SJCRH30 (cell line): Measurements from ENCODE around the gene MT4. TPM values are rescaled to one million over a fixed set of nuclear protein-coding genes. Genes with fewer than 3 reads are reported as not detected.

ENCODE experiments used
- DNase-seq, 2 experiments: peaks; one replicate each; pipeline ENCODE4 v3.0.0-alpha.2; 2015 to 2020
- H3K27ac ChIP-seq: fragments of 250-450 bp; sonication (Bioruptor Pico); 2 replicates; pipeline ENCODE4 v1.5.1; 2020; ENCODE audit warnings: mild to moderate bottlenecking, moderate library complexity
- H3K27me3 ChIP-seq: fragments of 250-450 bp; sonication (Bioruptor Pico); 2 replicates; pipeline ENCODE4 v1.5.1; 2020; ENCODE audit warnings: mild to moderate bottlenecking, moderate library complexity
- H3K36me3 ChIP-seq: fragments of 250-450 bp; sonication (Bioruptor Pico); 2 replicates; pipeline ENCODE4 v1.5.1; 2020; ENCODE audit warnings: mild to moderate bottlenecking, moderate library complexity
- H3K4me1 ChIP-seq: fragments of 250-450 bp; sonication (Bioruptor Pico); 2 replicates; pipeline ENCODE4 v1.5.1; 2020; ENCODE audit warnings: mild to moderate bottlenecking, moderate library complexity
- H3K4me3 ChIP-seq: fragments of 250-450 bp; sonication (Bioruptor Pico); 2 replicates; pipeline ENCODE4 v1.5.1; 2020; ENCODE audit warnings: mild to moderate bottlenecking, moderate library complexity
- H3K9me3 ChIP-seq: fragments of 250-450 bp; sonication (Bioruptor Pico); replicated peaks from 2 replicates; pipeline ENCODE4 v1.5.1; 2020; ENCODE audit warnings: mild to moderate bottlenecking, moderate library complexity
- total RNA-seq: library from RNA; depleted of rRNA; stranded (reverse); fragments of >200 nt; shearing (Covaris generic); gene quantifications from 2 replicates; pipeline ENCODE4 v1.2.3, GENCODE V29; 2014; rRNA removed

Gene MT4
- total RNA-seq, 1 experiment from 2014 or later = not detected

- peaks cover under 1% of the 10 kb centered on the region for H3K4me1 ChIP-seq
Observed at GRCh38 chr16:56616608-56617211, 51.8 kb downstream of the MT4 start.

GRCh38 chr16:56617212-56618085 lies 52.6 kb downstream of the MT4 start:
- H3K4me1 ChIP-seq = no peaks in the 10 kb centered on the region
- peaks cover 15% of the 10 kb centered on the region for H3K27me3 ChIP-seq
- H3K9me3 ChIP-seq = no peaks in the 10 kb centered on the region
- no peaks in the 10 kb centered on the region for H3K36me3 ChIP-seq
- no peak overlapping the region for H3K27ac ChIP-seq
- H3K4me3 ChIP-seq = no peak overlapping the region
- no peak for DNase-seq

More at GRCh38 chr16:56616608-56617211, 51.8 kb downstream of the MT4 start:
- peaks cover 15% of the 10 kb centered on the region for H3K27me3 ChIP-seq
- H3K27ac ChIP-seq = no peak overlapping the region
- H3K4me3 ChIP-seq = no peak overlapping the region
- no peaks in the 10 kb centered on the region for H3K36me3 ChIP-seq
- no peaks in the 10 kb centered on the region for H3K9me3 ChIP-seq
- DNase-seq = no peak

- no peak overlapping the region for H3K27ac ChIP-seq
- no peaks in the 10 kb centered on the region for H3K4me1 ChIP-seq
- peaks cover 15% of the 10 kb centered on the region for H3K27me3 ChIP-seq
- H3K4me3 ChIP-seq = no peak overlapping the region
- no peaks in the 10 kb centered on the region for H3K9me3 ChIP-seq
- DNase-seq = no peak
- no peaks in the 10 kb centered on the region for H3K36me3 ChIP-seq
Observed at GRCh38 chr16:56618138-56618537, 53.3 kb downstream of the MT4 start.

Other genes starting within 250 kb of the MT4 start
- gene AMFR, start 139.5 kb upstream of the MT4 start, total RNA-seq = 140 TPM in 2 replicates
- 243 and 262 TPM in 2 replicates for gene NUDT21, start 113.7 kb upstream of the MT4 start, total RNA-seq
- 150 and 179 TPM in 2 replicates for gene OGFOD1, start 113.5 kb upstream of the MT4 start, total RNA-seq
- 10.9 and 11.7 TPM in 2 replicates for gene BBS2, start 45.0 kb upstream of the MT4 start, total RNA-seq
- not detected in 2 replicates for gene MT3, start 24.5 kb downstream of the MT4 start, total RNA-seq
- 144 and 163 TPM in 2 replicates for gene MT2A, start 43.5 kb downstream of the MT4 start, total RNA-seq
- not detected in 2 replicates for gene MT1E, start 60.7 kb downstream of the MT4 start, total RNA-seq
- gene MT1M, start 67.6 kb downstream of the MT4 start, total RNA-seq = not detected in 2 replicates
- not detected in 2 replicates for gene MT1A, start 73.6 kb downstream of the MT4 start, total RNA-seq
- gene MT1B, start 86.8 kb downstream of the MT4 start, total RNA-seq = not detected in 2 replicates
- not detected in 2 replicates for gene MT1F, start 92.9 kb downstream of the MT4 start, total RNA-seq
- gene MT1G, start 103.0 kb downstream of the MT4 start, total RNA-seq = not detected in 2 replicates
- gene MT1H, start 104.7 kb downstream of the MT4 start, total RNA-seq = not detected in 2 replicates
- 95.4 and 97.1 TPM in 2 replicates for gene MT1X, start 117.4 kb downstream of the MT4 start, total RNA-seq
- gene NUP93, start 165.1 kb downstream of the MT4 start, total RNA-seq = 194 and 201 TPM in 2 replicates